CD4-positive, alpha-beta T cell treated with Interleukin-17A for 4 hours (primary cell): Measurements from ENCODE around the gene ZNF503.

Source experiments
- DNase-seq: peaks from one replicate; pipeline ENCODE4 v3.0.0-alpha.2; 2020; ENCODE audit warnings: mixed read lengths

ZNF503 gene

DNA sequence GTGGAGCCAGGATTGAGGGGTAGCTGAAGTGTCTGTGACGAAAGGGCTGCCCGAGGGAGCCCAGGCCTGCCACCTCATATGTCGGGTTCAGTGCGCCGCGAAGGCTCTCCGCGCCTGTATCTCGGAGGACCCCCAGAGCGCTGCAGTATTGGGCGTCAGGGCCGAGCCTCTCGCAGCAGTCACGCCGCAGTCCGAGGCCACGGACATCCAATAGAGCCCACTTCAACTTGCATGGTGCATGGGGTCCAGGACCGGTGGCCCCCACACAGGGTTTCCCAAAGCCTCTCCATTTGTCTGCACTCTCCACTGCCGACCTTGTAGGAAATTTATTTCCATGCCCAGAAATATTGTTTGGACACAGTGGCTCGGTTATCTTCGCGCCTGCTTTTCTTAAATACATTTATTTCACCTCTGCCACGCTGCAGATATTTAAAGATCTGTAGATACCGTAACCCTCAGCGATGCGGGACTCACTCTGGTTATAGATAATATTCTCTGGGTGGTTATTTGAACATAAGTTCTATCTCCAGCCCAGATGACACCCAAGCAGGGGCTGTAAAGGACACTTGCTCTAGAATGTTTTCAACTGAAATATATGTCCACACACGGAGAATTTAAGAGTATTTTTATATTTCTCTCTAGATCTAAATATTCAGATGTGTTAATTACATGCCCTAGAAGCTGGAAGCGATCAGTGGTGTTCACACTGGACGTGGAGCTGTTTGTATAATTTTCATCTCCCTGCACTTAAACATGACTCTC lies 5.1 kb upstream of the ZNF503 start:
- no peak for DNase-seq

DNA sequence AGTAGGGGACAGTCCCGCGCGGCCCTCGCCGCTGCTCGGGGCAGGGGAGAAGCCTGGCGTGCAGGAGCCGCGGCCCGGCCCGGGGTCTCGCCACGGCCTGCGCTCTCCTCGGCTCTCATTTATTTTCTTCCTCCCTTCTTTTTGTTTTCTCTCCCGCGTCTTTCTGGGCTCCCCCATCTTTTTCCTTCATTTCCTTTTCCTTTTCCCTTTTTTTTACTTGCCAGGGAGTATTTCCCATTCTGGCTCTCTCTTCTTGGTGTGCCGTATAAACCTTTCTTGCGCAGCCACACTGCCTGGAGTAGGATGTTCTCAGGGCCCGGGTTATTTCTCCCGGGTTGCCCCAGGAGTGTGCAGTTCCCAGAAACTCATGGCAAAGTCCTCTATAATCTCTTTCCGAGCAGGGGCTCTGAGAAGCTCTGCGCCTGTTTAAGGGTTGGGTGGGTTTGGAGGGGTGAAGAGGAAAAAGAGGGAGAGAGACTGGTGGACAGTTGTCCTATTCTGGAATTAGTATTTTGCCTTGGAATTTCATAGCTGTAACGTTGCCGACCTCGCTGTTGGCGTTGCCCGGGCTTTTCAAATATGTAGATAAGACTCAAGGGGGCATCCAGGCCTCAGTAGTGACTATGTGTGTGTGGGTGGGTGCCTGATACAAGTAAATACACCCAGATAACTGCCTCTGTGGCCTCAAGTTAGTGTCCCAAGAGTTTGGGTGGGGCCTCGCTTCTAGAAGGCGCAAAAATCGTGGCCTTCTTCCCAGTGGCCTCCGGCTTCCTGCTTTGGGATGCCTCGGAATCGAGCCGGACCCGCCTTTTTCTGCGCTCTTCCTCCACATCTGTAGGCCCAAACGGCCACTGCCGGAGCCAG lies 4.3 kb upstream of the ZNF503 start:
- DNase-seq, result no peak

- DNase-seq, result no peak
These were observed 3.4 kb upstream of the ZNF503 start for GRCh38 chr10:75404815-75405597.

DNA sequence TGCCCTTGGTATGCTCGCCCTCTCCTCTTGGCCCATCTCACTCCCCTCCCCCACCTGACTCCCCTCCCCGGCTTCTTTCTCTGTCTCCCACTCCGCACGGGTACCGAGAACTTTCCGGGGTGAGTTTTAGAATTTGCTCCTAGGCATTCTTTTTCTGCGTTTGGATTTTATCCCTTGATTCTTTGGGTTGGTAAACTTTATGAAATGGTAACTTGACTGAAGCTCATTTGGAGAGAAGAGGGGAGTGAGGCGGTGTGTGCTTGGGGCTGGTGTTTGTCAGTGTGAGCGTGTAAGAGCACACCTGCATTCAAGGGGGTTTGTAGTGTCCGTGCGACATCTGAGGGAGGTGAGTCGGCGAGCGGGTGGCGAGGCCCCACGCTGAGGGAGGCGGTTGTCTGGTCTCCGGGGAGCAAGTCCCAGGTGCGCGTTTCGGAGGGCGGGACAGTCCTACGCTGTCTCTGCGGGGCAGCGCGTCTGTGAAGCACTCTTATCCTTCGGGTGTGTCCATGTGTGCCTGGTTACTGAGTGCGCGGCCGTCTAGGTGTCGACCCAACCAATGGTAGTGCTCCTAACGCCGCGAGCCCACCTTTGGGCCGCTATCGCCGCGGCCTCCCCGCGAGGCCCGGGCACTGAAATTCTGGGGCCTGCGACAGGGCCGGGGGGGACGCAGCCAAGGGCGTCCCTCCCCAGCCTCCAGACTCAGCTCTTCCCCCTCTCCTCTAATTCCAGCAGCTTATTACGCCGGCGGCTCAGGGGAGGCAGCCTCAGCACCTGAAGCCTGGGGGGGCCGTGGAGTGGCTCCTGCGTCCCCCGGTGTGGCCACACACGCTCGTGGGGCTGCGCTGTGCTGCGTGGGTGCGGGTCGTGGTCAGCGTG lies 2.6 kb upstream of the ZNF503 start:
- no peak for DNase-seq

GRCh38 chr10:75403144-75403938 lies 1.8 kb upstream of the ZNF503 start:
- no peak for DNase-seq

- no peak for DNase-seq
These were observed 1.1 kb upstream of the ZNF503 start for GRCh38 chr10:75402486-75403143.

DNA sequence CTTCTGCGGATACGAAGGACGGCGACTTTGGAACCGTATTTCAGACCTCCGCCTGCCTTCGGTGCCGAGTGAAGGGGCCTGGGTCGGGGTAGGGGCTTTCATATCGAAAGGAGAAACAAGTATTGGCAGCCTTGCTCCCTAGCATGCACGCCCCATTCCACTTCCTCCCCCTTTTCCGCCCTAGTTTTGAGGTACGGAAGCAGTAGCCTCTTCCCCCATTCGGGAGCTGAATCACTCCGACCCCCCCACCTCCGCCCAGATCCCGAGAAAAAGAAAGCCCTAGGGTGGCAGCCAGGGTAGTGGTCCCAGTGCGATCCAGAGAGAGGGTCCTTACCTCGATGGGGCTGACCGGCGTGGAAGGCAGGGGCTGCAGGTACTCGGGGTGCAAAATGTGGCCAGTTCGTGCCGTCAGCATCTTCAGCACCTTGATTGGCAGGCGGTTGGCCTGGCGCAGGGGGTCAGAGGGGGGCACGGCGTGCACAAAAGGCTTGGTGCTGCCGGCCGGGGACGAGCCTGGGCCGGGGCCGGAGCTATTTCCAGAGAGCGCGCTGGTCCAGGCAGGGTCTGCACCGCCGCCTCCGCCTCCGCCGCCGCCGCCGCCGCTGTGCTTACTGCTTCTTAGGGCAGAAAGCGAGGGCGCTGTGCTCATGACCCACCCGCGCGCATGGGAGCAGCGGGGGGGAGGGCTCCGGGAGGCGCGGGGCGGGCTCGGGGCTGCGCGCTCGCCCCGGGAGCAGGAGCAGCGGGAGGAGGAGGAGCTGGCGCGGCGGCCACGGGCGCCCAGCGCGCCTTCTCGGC lies 594 bp downstream of the ZNF503 start:
- no peak for DNase-seq

DNA sequence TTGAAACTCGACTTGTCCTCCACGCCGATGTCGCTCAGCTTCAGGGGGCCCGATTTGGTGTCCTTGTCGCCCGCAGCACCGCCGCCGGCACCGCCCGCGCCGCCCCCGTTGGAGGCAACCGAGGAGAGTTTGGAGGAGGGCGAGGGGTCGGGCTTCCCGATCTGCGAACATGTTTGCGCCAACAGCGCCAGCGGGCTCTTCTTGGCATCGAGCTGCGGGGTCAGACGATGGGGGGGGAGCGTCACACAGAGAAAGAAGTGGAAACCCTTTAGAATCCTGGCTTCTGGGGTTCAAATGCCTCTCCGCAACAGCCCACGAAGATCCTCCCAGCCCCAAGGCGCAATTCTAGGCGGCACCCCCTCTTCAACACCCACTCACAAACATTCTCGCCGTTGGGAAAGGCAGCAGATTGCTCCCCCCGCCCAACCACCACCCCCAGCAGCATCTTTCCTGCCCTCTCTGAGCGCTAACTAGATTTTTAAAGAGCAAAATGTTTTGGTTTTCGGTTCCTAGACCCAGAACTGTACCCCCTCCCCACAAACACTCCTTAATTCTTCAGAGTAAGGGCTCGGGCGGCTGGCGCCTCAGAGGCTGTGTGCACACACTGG lies 1.3 kb downstream of the ZNF503 start:
- DNase-seq, result no peak

DNA sequence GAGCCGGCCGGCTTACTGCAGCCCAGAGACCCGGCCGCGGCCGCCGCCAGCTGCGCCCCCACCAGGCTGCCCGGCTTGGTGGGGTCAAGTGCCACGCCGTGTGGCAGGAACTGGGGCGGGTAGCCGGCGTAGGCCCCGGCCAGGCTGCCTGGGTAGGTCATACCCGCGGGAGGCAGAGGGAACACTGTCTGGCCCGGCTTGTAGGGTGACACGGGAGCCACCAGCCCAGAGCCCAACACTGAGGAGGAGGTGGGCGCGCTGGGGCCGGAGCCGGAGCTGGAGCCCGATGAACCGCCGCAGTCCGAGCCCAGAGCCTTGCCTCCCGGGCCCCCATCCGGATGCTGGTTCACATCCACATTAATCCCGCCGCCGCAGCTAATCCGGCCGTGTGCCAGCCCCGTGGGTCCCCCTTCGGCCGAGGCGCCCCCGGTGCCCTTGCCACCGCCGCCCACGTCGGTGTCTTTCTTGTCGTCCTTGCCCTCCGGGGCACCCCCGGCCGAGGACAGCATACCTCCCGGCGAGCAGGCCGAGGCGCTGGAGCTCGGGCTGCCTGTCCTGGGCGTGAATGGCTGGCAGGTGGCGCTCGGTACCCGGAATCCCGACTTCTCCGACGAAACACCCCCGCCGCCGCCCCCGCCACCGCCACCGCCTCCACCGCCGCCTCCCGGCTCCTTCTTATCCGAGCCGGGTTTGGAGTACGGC lies 2.0 kb downstream of the ZNF503 start:
- peak; percentile 42 for DNase-seq

DNA sequence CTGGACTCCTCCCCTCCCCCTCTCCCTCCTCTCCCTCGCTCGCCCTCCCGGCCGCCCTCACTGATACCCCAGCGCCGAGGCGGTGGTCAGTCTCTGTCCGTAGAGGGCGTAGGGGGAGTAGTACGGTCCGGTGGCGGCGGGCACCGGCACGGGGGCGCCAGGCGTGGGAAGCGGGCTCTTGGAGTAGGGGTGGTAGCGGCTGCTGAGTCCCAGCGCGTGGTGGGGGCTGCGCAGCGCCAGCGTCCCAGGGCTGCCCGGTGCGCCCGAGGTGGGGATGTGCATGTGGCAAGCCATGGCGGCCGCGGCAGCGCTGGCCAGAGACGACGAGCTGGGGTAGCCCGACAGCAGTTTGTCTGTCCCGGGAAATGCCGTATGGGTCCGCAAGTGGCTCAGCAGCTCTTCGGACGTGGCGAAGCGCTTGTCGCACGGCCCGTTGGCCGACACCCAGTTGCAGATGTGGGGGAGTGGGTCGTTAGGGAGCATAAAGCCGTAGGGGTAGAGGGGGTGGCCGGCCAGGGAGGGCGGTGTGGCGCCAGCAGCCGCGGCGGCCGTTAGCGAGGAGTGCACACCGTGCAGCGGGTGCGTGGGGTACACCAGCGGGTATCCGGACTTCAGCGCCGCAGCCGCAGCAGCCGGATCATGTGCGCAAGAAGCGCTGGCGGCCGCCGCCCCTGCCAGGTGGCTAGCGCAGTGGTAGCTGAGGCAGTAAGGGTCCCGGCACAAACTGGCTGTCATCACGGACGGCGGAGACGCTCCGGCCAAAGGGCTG lies 2.7 kb downstream of the ZNF503 start:
- no peak for DNase-seq

GRCh38 chr10:75398200-75398691 lies 3.3 kb downstream of the ZNF503 start:
- DNase-seq, result no peak

GRCh38 chr10:75397496-75398199 lies 3.9 kb downstream of the ZNF503 start:
- DNase-seq, result no peak

- DNase-seq, result no peak
These were observed 4.7 kb downstream of the ZNF503 start for GRCh38 chr10:75396631-75397495.

DNA sequence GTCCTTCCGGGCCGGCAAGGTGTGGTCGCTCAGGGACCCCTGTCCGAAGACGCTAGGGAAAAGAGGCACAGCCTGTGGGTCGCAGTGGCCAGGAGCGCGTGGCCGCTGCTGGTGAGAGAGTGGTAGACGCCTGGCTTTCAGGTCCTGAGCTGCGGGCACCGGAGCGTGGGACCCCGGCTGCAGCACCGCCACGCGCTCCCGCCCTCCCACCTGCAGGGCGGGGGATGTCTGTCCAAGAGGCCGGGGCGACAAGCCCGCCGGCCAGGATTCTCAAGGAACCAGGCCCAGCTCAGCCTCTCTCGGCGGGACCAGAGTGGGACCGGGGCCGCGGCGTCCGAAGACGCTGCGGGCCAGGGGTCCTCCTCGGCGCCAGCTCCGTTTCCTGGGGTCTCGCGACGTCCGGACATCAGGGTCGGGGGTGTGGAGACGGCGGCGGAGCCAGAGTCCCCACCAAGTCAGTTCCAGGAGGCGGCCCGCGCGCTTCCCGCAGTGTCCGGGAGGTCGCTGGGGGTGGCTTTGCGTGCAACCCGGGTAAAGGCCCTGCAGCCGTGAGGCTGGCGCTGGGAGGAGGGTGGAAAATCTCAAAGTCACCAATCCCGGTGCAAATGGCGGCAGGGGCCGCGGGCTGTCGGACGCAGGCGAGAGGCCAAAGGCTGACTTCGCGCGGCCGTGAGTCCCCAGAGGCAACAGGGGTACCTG lies 5.5 kb downstream of the ZNF503 start:
- no peak for DNase-seq
